Left lobe of liver (tissue), 2 donors: Measurements from ENCODE around the gene PSMA7. TPM values are rescaled to one million over a fixed set of nuclear protein-coding genes. Genes with fewer than 3 reads are reported as not detected.

Experiments used
- ATAC-seq: fragments of 200-7000 bp; cut with Tn5 transposase; one replicate; pipeline ENCODE4 v1.9.1; 2020; ENCODE audit warnings: mild to moderate bottlenecking, moderate library complexity
- DNase-seq: peaks from one replicate; pipeline ENCODE4 v3.0.0-alpha.2; 2020; ENCODE audit warnings: low spot score
- total RNA-seq: library from RNA; stranded (reverse); gene quantifications from one replicate; pipeline ENCODE4 v1.2.1, GENCODE V29; 2021
- donor health status: DM: no; HTN: no; CAD: no; lungs with moderate emphysema.
- donor health status: DM: no; HTN: yes; CAD: no.

Gene PSMA7
- total RNA-seq, 1 donor from 2014 or later, result 138 TPM

GRCh38 chr20:62138912-62139311, 4.3 kb downstream of the PSMA7 start:
- ATAC-seq, result no peak
- DNase-seq, result no peak

DNA sequence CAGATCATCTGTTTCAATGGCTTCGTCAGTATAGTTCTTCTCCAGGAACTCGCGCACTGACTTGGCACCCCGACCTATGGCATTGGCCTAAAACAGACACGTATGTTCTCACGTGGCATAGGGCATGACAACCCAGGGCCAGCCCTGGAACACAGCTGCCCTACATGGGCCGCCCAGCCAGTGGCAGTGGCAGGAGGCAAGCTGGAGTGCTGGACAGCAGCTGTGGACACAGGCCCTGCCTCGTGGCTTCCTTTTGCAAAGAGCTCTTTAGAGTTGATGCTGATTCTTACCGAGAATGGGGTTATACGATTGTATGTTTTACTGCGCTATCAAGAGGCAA, 5.0 kb downstream of the PSMA7 start:
- DNase-seq, result no peak
- ATAC-seq, result no peak

DNA sequence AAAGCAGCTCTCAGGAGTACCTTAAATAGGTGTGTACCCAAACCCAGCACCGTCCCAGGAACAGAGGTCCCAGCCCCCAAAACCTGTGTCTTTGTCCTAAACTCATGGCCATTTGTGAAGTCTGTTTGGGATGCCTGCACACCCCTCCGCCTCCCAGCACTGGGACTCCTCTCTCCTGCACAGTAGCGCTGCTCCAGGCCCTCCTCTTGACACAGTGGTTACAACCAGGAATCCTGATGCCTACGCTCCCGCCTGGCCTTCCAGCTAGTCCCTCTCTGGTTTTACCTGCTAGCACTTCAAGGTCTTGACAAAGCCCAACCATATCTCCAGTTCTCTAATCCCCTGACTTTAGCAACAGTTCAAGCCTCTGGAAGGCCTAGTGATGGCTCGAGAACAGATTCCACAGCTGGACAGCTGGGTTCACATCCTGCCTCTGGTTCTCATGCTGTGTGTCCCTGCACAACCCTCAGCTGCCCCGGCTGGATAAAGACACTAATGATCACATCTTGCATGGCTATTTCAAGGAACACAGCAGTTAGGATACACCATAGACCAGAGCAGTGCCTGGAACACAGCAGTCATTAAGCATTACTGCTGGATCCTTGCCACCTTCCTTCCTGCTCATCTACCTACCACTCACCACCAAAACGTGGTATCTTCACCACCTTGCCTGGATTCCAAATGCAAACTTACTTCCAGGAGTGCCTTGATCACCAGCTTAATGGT, 5.6 kb downstream of the PSMA7 start:
- ATAC-seq, result no peak
- no peak for DNase-seq

DNA sequence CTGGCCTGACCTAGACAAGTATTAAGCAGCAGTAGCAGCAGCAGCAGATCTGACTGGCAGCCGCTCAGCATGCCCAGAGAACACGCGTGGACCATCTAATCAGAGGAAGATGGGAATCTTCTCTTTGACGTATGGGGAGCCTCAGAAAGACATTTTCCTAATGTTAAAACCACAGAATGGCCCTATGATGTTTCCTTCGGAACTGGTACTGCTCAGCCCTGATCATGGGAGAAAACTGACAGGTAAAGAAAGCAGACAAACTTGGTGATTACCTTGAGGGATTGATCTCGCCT, 6.2 kb downstream of the PSMA7 start:
- ATAC-seq (no peak), DNase-seq (no peak)

GRCh38 chr20:62136283-62137091, 6.7 kb downstream of the PSMA7 start:
- DNase-seq (no peak), ATAC-seq (peak; percentile 43)

GRCh38 chr20:62135573-62136266, 7.5 kb downstream of the PSMA7 start:
- ATAC-seq, result no peak
- no peak for DNase-seq

- ATAC-seq (peak; percentile 79), DNase-seq (peak; percentile 90)
These were observed 8.4 kb downstream of the PSMA7 start for GRCh38 chr20:62134735-62135231.

GRCh38 chr20:62133864-62134263, 9.3 kb downstream of the PSMA7 start:
- no peak for DNase-seq
- ATAC-seq, result no peak

DNA sequence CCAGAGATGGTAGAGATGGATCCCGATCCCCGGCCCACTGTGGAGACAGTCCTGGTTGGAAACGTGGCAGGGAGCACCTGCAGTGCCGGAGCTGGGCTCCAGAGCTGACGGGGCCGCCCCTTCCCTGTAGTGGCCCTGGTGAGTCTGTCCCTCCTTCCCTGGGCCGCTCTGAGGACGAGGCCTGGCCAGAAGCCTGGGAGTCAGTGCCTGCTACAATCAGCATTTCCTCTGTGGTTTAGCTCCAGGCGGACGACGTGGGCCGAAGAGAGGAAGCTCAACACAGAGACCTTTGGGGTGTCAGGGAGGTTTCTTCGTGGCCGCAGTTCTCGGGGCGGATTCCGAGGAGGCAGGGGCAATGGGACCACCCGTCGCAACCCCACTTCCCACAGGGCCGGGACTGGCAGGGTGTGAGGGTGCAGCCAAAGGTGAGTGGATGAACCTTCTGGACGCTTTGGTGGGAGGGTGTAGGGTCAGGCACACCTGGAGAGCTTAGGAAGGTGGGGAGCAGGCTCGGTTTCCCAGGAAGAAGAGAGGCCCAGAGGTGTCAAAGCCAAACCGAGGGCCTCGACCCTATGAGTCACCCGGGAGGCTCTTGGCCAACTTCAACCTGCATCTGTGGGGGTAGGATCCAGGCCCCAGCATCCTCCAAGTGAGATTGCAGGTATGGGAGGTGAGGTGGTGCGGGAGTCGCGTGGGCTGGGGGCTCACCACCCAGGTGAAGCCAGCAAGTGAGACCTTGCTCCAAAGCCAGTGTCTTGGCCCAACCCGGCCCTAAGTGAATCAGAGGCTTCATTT, 9.9 kb downstream of the PSMA7 start:
- peak; percentile 25 for ATAC-seq
- DNase-seq, result no peak

GRCh38 chr20:62132421-62132820, 10.8 kb downstream of the PSMA7 start:
- no peak for DNase-seq
- no peak for ATAC-seq

GRCh38 chr20:62131560-62132320, 11.5 kb downstream of the PSMA7 start:
- DNase-seq, result no peak
- ATAC-seq, result no peak

DNA sequence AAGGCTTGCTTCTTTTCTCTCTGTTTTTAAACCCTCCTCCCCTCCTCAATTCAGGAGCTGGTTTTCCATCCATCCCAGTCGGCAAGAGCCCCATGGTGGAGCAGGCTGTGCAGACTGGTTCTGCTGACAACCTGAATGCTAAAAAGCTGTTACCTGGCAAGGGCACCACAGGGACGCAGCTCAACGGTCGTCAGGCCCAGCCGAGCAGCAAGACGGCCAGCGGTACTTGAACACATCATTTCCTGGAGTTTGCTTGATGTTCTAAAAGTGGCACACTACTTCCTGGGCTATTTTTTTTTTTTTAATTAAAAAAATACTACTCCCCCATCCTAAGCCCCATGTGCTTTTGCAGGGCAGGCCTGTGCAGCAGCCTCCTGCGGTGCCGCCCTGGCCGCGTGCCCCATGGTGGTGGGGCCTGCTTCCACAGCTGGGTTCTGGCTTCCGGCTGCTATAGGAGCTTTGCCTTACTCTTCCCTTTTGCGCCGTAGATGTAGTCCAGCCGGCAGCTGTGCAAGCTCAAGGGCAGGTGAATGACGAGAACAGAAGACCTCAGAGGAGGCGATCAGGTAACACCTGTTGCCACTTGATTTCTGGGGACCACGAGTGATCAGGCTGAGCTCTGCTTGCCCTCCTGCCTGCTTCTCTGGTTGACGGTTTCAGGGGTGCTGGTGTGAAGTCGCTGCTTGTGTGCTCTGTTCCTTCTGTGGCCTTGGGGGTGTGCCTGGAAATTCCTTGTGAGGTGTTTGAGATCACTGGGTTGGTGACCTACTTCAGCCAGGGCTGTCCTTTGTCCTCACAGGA, 13.3 kb downstream of the PSMA7 start:
- no peak for DNase-seq

DNA sequence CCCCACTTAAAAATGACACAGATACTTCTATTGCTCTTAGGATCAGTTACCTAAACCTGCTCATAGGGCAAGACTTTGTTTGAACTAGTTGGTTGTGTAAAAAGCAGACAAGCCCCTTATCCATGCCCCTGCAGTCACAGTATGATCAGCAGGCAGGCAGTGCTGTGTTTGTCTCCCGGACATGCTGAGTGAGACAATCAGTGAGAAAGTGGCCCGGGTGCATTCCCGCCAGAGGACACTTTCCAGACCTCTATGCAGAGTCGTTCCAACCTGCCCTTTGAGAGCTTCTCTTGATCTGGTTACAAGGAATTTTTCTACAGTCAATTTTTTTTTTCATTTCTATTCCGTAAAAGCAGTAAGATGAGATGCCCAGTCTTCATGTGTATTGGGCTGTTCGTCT, 14.7 kb downstream of the PSMA7 start:
- ATAC-seq, result no peak

More for the DNA sequence above, 13.3 kb downstream of the PSMA7 start:
- no peak for ATAC-seq

GRCh38 chr20:62127799-62128198, 15.4 kb downstream of the PSMA7 start:
- DNase-seq (no peak), ATAC-seq (no peak)

More for the DNA sequence above, 14.7 kb downstream of the PSMA7 start:
- DNase-seq, result no peak

GRCh38 chr20:62126141-62126540, 17.1 kb downstream of the PSMA7 start:
- DNase-seq (no peak), ATAC-seq (no peak)

DNA sequence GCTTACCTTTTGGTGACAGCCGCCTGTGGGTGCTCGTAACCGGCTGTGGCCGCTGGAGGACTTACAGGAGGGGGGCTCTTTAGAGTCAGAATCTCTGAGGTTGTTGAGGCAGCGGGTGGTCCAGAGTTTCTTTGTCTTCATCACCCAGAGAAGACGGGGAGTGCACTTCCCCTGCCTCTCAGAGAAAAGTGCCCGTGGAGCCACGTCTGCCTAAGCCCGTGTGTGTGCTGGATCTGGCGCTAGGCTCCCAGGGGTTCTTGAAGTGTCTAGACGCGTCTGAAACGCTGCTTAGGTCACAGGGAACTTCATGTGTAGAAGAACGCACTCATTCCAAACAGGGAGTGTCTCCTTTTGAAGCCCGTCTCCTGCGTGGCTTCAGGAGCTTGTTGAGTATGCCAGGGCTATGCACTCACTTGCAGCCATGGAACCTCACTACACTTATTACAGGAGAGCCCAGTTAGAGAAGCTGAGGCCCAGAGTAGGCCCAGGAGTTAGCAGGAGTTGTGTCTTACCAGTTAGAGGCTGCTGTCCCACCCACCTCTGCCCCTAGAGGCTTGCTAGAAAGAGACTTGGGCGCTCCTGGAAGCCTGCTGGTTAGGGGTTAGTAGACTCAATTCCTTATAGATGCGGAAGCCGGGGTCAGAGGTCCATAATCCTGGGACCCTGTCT, 19.6 kb downstream of the PSMA7 start:
- DNase-seq, result no peak
- no peak for ATAC-seq

GRCh38 chr20:62122654-62123449, 20.3 kb downstream of the PSMA7 start:
- peak; percentile 52 for ATAC-seq
- peak; percentile 79 for DNase-seq
